Lower lobe of right lung (tissue), 2 donors: ENCODE data around the gene DDX28. TPM values are rescaled to one million over a fixed set of nuclear protein-coding genes. Genes with fewer than 3 reads are reported as not detected.

ENCODE experiments used
- ATAC-seq, 2 donors: fragments of 200-7000 bp; cut with Tn5 transposase; one replicate each; pipeline ENCODE4 v1.9.1; 2020 to 2022; ENCODE audit warnings: mild to moderate bottlenecking in 2 of 2, moderate library complexity in 2 of 2
- DNase-seq: peaks from one replicate; pipeline ENCODE4 v3.0.0-alpha.2; 2020
- H3K27ac ChIP-seq: fragments of 200-600 bp; one replicate; pipeline ENCODE4 v1.8.0; 2022
- H3K27me3 ChIP-seq: fragments of 200-600 bp; one replicate; pipeline ENCODE4 v1.8.0; 2022; ENCODE audit warnings: low read depth
- H3K36me3 ChIP-seq: fragments of 200-600 bp; one replicate; pipeline ENCODE4 v1.8.0; 2022; ENCODE audit warnings: mild to moderate bottlenecking
- H3K4me1 ChIP-seq: fragments of 200-600 bp; one replicate; pipeline ENCODE4 v1.8.0; 2022
- H3K4me3 ChIP-seq: fragments of 200-600 bp; one replicate; pipeline ENCODE4 v1.8.0; 2022; ENCODE audit warnings: mild to moderate bottlenecking
- H3K9me3 ChIP-seq: fragments of 200-600 bp; one replicate; pipeline ENCODE4 v1.8.0; 2022
- intact Hi-C: fragments of 100-400 bp; cut with DNase I; formaldehyde crosslinking; loops from one replicate; pipeline ENCODE4 v1.11.0; 2022
- total RNA-seq: library from RNA; stranded (reverse); fragmentation: NEBNext Ultra II Directional; extraction: Animal tissue kit (Norgen Biotek cat#: 25700); gene quantifications from one replicate; pipeline ENCODE4 v1.2.1, GENCODE V29; 2021
- TF ChIP-seq, protein P1 (sequence below): fragments of 200-600 bp; IDR thresholded peaks from one replicate; pipeline ENCODE4 v1.8.0; 2022; ENCODE audit warnings: antibody characterized with exemption, mild to moderate bottlenecking
- donor health status: DM: no; HTN: yes; CAD: no; lungs with severe emphysema.

DDX28 gene
- total RNA-seq, 1 donor from 2014 or later = 9.9 TPM

DNA sequence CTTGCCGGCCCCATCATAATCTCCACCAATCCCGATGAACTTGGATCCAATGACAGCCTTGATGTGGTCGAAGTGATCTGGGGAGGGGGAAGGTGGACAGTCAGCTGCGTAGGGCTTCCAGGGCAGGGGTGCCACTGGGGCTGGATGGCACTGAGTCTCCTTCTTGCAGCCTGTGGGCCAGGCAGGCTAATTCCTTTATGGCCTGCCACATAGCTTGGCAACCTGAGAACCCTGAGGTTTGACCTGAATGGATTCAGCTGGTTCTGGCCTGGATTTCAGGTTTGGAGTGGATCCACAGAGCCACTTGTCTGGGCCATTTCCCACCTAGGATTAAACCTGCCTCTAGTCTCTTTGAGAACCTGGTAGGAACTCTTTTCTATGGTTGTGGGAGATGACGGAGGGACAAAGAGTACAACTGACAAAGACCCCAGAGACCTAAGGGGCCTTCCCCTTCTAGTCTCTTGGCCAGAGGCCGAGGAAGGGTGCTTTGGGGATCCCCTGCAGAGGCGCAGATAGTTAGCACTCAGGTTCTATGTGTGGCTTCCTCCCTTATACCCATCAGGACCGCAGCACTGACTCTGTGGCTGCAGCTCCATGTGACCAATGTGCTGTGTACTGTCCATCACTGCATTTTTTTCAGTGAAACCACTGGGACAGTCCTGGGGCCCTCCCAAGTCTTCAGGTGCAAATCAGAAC lies 33.6 kb downstream of the DDX28 start:
- Histone ChIP-seq H3K27ac (no peak overlapping the region), H3K4me3 (no peak overlapping the region), H3K27me3 (no peaks in the 10 kb centered on the region), H3K4me1 (peaks cover 42% of the 10 kb centered on the region), H3K36me3 (no peaks in the 10 kb centered on the region), H3K9me3 (no peaks in the 10 kb centered on the region)
- no peak for DNase-seq
- ATAC-seq = no peak
- intact Hi-C loops = no loop called here
- TF ChIP-seq, protein P1, sequence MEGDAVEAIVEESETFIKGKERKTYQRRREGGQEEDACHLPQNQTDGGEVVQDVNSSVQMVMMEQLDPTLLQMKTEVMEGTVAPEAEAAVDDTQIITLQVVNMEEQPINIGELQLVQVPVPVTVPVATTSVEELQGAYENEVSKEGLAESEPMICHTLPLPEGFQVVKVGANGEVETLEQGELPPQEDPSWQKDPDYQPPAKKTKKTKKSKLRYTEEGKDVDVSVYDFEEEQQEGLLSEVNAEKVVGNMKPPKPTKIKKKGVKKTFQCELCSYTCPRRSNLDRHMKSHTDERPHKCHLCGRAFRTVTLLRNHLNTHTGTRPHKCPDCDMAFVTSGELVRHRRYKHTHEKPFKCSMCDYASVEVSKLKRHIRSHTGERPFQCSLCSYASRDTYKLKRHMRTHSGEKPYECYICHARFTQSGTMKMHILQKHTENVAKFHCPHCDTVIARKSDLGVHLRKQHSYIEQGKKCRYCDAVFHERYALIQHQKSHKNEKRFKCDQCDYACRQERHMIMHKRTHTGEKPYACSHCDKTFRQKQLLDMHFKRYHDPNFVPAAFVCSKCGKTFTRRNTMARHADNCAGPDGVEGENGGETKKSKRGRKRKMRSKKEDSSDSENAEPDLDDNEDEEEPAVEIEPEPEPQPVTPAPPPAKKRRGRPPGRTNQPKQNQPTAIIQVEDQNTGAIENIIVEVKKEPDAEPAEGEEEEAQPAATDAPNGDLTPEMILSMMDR = no peak

DNA sequence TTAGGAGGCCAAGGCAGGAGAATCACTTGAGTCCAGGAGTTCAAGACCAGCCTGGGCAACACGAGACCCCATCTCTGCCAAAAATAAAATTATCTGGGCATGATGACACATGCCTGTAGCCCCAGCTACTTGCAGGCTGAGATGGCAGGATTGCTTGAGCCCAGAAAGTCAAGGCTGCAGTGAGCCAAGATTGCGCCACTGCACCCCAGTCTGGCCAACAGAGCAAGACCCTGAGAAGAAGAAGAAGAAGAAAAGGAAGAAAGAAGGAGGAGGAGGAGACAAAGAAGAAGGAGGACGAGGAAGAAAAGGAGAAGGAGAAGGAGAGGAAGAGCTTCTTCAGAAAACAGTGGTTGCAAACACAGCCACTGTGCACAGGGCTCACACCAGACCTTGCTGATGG lies 34.4 kb downstream of the DDX28 start:
- no peak overlapping the region for H3K4me3 ChIP-seq
- no peak for ATAC-seq
- H3K27me3 ChIP-seq = no peaks in the 10 kb centered on the region
- intact Hi-C loops = no loop called here
- DNase-seq = no peak
- no peaks in the 10 kb centered on the region for H3K9me3 ChIP-seq
- TF ChIP-seq, protein P1 = no peak
- no peak overlapping the region for H3K27ac ChIP-seq
- peaks cover 46% of the 10 kb centered on the region for H3K4me1 ChIP-seq
- no peaks in the 10 kb centered on the region for H3K36me3 ChIP-seq

DNA sequence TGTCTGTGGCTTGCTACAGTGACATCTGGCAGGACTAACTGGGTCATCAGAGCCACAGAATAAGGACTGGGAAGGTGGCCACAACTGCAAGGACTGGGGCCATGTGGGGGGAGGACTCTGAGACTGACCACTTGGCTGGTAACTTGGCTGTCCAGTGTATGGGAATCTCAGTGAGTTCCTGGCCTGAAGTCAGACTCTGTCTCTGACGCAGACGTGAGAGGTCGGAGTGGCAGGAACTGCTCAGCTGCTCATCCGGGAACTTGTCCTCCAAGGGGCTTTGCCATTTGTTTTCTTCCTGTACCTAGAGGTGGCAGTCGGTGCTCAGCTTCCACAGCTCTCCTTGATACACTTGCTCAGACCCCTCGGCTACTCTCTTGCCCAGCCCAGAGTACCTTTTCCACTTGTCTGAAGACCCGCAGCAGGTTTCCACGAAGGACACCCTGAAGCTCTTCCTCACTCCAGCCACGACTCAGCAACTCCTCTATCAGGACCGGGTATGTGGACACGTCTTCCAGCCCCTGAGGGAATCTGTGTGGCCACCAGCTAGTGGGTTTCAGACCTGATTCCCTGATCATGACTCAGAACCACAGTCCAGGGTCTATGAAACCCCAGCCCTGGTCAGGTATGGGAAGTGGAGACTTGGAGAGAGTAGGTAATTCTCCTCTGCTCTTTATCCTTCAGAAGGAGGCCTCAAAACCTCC lies 35.4 kb downstream of the DDX28 start:
- DNase-seq (no peak), ATAC-seq (no peak)
- Histone ChIP-seq H3K9me3 (no peaks in the 10 kb centered on the region), H3K27me3 (no peaks in the 10 kb centered on the region), H3K4me1 (peaks cover 39% of the 10 kb centered on the region), H3K4me3 (no peak overlapping the region), H3K36me3 (no peaks in the 10 kb centered on the region), H3K27ac (peak overlapping the region; percentile 60)
- TF ChIP-seq, protein P1 = no peak
- intact Hi-C loops = no loop called here

DNA sequence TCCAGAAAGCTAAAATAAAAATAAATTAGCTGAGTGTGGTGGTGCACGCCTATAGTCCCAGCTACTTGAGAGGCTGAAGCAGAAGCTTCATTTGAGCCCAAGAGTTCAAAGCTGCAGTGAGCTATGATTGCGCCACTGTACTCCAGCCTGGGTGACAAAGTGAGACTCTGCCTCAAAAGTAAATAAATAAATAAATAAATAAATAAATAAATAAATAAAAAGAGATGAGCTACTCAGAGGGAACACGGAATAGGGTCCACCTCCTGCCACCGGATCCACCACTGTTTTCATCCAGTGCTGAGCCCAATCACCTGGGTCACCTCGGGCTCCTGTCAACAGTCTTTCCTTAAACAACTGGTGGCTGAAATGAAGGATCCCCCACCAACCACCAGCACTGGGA lies 36.1 kb downstream of the DDX28 start:
- TF ChIP-seq, protein P1 = no peak
- no peaks in the 10 kb centered on the region for H3K9me3 ChIP-seq
- H3K36me3 ChIP-seq = no peaks in the 10 kb centered on the region
- peak overlapping the region; percentile 60 for H3K27ac ChIP-seq
- intact Hi-C loops = no loop called here
- H3K27me3 ChIP-seq = no peaks in the 10 kb centered on the region
- H3K4me3 ChIP-seq = no peak overlapping the region
- peaks cover 37% of the 10 kb centered on the region for H3K4me1 ChIP-seq
- ATAC-seq = no peak
- DNase-seq = no peak

DNA sequence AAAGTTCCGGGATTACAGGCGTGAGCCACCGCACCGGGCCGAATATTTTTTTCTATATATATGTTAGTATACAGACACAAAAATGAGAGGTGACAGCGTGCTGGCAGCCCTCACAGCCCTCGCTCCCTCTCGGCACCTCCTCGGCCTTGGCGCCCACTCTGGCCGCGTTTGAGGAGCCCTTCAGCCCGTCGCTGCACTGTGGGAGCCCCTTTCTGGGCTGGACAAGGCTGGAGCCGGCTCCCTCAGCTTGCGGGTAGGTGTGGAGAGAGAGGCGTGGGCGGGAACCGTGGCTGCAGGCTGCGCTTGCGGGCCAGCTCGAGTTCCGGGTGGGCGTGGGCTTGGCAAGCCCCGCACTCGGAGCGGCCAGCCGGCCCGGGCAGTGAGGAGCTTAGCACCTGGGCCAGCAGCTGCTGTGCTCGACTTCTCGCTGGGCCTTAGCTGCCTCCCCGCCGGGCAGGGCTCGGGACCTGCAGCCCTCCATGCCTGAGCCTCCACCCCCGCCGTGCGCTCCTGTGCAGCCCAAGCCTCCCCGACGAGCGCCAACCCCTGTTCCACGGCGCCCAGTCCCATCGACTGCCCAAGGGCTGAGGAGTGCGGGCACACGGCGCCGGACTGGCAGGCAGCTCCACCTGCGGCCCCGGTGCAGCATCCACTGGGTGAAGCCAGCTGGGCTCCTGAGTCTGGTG lies 40.9 kb downstream of the DDX28 start:
- DNase-seq (no peak), ATAC-seq (no peak)
- H3K27ac ChIP-seq = no peak overlapping the region
- TF ChIP-seq, protein P1 = no peak
- H3K36me3 ChIP-seq = no peaks in the 10 kb centered on the region
- peaks cover 31% of the 10 kb centered on the region for H3K4me1 ChIP-seq
- H3K9me3 ChIP-seq = no peaks in the 10 kb centered on the region
- no peak overlapping the region for H3K4me3 ChIP-seq
- intact Hi-C loops = no loop called here
- H3K27me3 ChIP-seq = peaks cover 6% of the 10 kb centered on the region
